Stimulated activated CD4-positive, alpha-beta T cell treated with anti-CD3 and anti-CD28 coated beads, Interleukin-1b, Interleukin-23, amount 100 ng/mL, for 4 hours (primary cell): ENCODE results near the gene PTPN4.

Experiments
- DNase-seq, 2 donors: peaks; one replicate each; pipeline ENCODE4 v3.0.0-alpha.2; 2020; ENCODE audit warnings: low read depth in 2 of 2

PTPN4 gene

GRCh38 chr2:119734047-119734446 is 25.7 kb upstream of the PTPN4 start:
- DNase-seq: no peak

GRCh38 chr2:119735565-119735964 is 24.2 kb upstream of the PTPN4 start:
- DNase-seq: no peak

GRCh38 chr2:119736021-119736420 is 23.7 kb upstream of the PTPN4 start:
- no peak for DNase-seq

GRCh38 chr2:119739580-119740255 is 20.0 kb upstream of the PTPN4 start:
- DNase-seq: no peak

- DNase-seq: no peak
These were observed 18.7 kb upstream of the PTPN4 start for GRCh38 chr2:119741001-119741400.

- DNase-seq: no peak
These were observed 17.9 kb upstream of the PTPN4 start for GRCh38 chr2:119741868-119742267.

GRCh38 chr2:119744335-119744939 is 15.3 kb upstream of the PTPN4 start:
- DNase-seq: no peak

GRCh38 chr2:119745566-119745965 is 14.2 kb upstream of the PTPN4 start:
- no peak for DNase-seq

GRCh38 chr2:119746836-119747686 is 12.7 kb upstream of the PTPN4 start:
- no peak for DNase-seq

- no peak for DNase-seq
These were observed 11.6 kb upstream of the PTPN4 start for GRCh38 chr2:119748135-119748534.

- no peak for DNase-seq
These were observed 10.2 kb upstream of the PTPN4 start for GRCh38 chr2:119749477-119750012.

- no peak for DNase-seq
These were observed 8.0 kb upstream of the PTPN4 start for GRCh38 chr2:119751706-119752105.

- peak in 1 of 2 donors; percentile 31 for DNase-seq
These were observed 6.4 kb upstream of the PTPN4 start for GRCh38 chr2:119753041-119753929.

- DNase-seq: no peak
These were observed 5.8 kb upstream of the PTPN4 start for GRCh38 chr2:119753930-119754321.

GRCh38 chr2:119755906-119756305 is 3.8 kb upstream of the PTPN4 start:
- DNase-seq: no peak

GRCh38 chr2:119756837-119757236 is 2.9 kb upstream of the PTPN4 start:
- peak; percentile 12 to 23 for DNase-seq

- DNase-seq: no peak
These were observed 756 bp upstream of the PTPN4 start for GRCh38 chr2:119758881-119759450.

- DNase-seq: peak in 1 of 2 donors; percentile 5
These were observed 674 bp downstream of the PTPN4 start for GRCh38 chr2:119760237-119760955.

- DNase-seq: no peak
These were observed 1.2 kb downstream of the PTPN4 start for GRCh38 chr2:119760956-119761275.

- DNase-seq: no peak
These were observed 5.1 kb downstream of the PTPN4 start for GRCh38 chr2:119764832-119765231.
